Kidney epithelial cell (primary cell): ENCODE results near the gene ATP13A2. TPM values are rescaled to one million over a fixed set of nuclear protein-coding genes. Genes with fewer than 3 reads are reported as not detected.

Source experiments
- DNase-seq: peaks from one replicate; pipeline ENCODE4 v3.0.0-alpha.2; 2010; ENCODE audit warnings: low read depth
- H3K27me3 ChIP-seq: 2 replicates; pipeline ENCODE4 v1.6.0; 2011; ENCODE audit warnings: low read length; ENCODE audit not compliant: control insufficient read depth, insufficient read depth
- H3K36me3 ChIP-seq: 2 replicates; pipeline ENCODE4 v1.5.1; 2011; ENCODE audit warnings: low read length; ENCODE audit not compliant: control insufficient read depth, insufficient read depth
- H3K4me3 ChIP-seq: 2 replicates; pipeline ENCODE4 v1.5.1; 2011; ENCODE audit warnings: low read depth, mild to moderate bottlenecking, control low read depth, low read length
- CTCF ChIP-seq: IDR thresholded peaks from 2 replicates; pipeline ENCODE4 v1.5.1; 2011; ENCODE audit warnings: mild to moderate bottlenecking, moderate library complexity, low read length, control low read depth, inconsistent platforms; ENCODE audit not compliant: insufficient read depth, poor library complexity, severe bottlenecking
- total RNA-seq: library from RNA; depleted of rRNA; stranded (reverse); fragments of >200 nt; gene quantifications from 2 replicates; pipeline ENCODE4 v1.2.3, GENCODE V29; 2015

Gene ATP13A2
- total RNA-seq, 1 donor from 2014 or later = 74.1 TPM

GRCh38 chr1:16999863-17000262, 11.9 kb downstream of the ATP13A2 start:
- no peak for DNase-seq
- Histone ChIP-seq H3K4me3 (no peak overlapping the region), H3K36me3 (peaks cover 2% of the 10 kb centered on the region), H3K27me3 (no peaks in the 10 kb centered on the region)
- TF ChIP-seq CTCF = no peak

DNA sequence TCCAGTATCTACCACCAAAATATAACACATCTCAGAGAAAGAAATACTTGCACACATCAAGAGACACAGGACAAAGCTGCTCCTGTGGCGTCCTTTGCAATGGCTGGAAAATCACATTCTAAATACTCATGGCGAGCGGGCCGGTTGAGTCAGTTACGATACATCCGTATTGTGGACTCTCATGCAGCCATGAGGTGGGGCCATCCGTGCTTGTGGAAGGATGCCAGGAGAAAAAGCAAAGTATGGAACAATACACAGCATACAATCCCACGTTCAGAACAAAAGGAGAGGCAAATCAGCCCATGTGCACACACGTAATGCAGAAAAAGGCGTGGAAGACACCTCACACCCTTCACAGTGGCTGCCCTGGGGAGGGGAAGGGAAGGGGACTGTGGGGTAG, 13.1 kb downstream of the ATP13A2 start:
- peaks cover 2% of the 10 kb centered on the region for H3K36me3 ChIP-seq
- no peak for DNase-seq
- no peak for TF ChIP-seq CTCF
- H3K27me3 ChIP-seq = no peaks in the 10 kb centered on the region
- no peak overlapping the region for H3K4me3 ChIP-seq

DNA sequence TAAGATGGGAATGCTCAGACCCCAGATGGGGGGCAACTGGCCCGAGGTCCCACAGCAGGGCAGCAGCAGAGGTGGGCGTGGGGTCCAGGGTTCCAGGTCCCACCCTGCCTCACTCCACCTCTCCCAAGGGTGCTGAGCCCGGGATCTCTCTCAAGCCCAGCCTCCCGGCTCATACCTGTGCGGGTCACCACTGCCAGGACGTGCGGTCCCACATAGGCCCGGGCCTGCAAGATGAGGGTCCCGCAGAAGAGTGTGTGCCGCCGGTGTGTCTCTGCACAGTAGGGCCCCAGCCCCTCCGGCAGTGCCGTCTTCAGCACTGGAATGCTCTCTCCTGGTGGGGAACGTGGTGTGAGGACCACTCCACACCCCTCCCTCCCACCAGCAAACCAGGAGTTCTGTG, 14.9 kb downstream of the ATP13A2 start:
- no peaks in the 10 kb centered on the region for H3K27me3 ChIP-seq
- no peak for TF ChIP-seq CTCF
- H3K4me3 ChIP-seq = no peak overlapping the region
- peaks cover under 1% of the 10 kb centered on the region for H3K36me3 ChIP-seq
- DNase-seq = no peak

GRCh38 chr1:16993521-16994038, 18.1 kb downstream of the ATP13A2 start:
- no peaks in the 10 kb centered on the region for H3K36me3 ChIP-seq
- H3K27me3 ChIP-seq = no peaks in the 10 kb centered on the region
- no peak for TF ChIP-seq CTCF
- DNase-seq = no peak
- H3K4me3 ChIP-seq = no peak overlapping the region

- no peak for TF ChIP-seq CTCF
- H3K27me3 ChIP-seq = no peaks in the 10 kb centered on the region
- DNase-seq = no peak
- H3K4me3 ChIP-seq = no peak overlapping the region
- peaks cover 3% of the 10 kb centered on the region for H3K36me3 ChIP-seq
Measured at GRCh38 chr1:16992675-16993074, 19.1 kb downstream of the ATP13A2 start.

GRCh38 chr1:16992102-16992501, 19.6 kb downstream of the ATP13A2 start:
- no peak overlapping the region for H3K4me3 ChIP-seq
- TF ChIP-seq CTCF = no peak
- DNase-seq = no peak
- no peaks in the 10 kb centered on the region for H3K27me3 ChIP-seq
- H3K36me3 ChIP-seq = peaks cover 3% of the 10 kb centered on the region
